CD4-positive, alpha-beta T cell treated with Interleukin-15 for 1 hour (primary cell): Measurements from ENCODE around the gene RIN1.
"Not testable (repeated sequence)": the region's sequence is repeated elsewhere in the genome, so short reads cannot be mapped to it uniquely, and the experiment has no call there.

Experiments
- DNase-seq: peaks from one replicate; pipeline ENCODE4 v3.0.0-alpha.2; 2020

Gene RIN1

DNA sequence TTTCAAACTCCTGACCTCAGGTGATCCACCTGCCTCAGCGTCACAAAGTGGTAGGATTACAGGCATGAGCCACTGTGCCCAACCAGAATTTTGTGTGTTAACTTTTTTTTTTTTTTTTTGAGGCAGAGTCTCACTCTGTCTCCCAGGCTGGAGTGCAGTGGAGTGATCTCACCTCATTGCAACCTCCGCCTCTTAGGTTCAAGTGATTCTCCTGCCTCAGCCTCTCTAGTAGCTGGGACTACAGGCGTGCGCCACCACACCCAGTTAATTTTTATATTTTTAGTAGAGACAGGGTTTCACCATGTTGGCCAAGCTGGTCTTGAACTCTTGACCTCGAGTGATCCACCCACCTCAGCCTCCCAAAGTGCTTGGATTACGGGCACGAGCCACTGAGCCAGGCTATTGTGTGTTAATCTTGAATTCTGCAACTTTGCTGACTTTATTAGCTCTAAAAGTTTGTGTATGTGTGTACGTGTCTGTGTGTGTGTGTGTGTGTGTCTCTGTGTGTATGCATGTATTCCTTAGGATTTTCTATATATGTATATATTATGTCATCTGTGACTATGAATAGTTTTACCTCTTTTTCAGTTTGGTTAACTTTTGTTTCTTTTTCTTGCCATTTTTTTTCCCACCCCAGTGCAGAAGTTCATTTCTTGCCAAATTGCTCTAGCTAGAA, 14.5 kb upstream of the RIN1 start:
- not testable (repeated sequence) for DNase-seq

GRCh38 chr11:66349084-66349386, 12.8 kb upstream of the RIN1 start:
- DNase-seq, result no peak

DNA sequence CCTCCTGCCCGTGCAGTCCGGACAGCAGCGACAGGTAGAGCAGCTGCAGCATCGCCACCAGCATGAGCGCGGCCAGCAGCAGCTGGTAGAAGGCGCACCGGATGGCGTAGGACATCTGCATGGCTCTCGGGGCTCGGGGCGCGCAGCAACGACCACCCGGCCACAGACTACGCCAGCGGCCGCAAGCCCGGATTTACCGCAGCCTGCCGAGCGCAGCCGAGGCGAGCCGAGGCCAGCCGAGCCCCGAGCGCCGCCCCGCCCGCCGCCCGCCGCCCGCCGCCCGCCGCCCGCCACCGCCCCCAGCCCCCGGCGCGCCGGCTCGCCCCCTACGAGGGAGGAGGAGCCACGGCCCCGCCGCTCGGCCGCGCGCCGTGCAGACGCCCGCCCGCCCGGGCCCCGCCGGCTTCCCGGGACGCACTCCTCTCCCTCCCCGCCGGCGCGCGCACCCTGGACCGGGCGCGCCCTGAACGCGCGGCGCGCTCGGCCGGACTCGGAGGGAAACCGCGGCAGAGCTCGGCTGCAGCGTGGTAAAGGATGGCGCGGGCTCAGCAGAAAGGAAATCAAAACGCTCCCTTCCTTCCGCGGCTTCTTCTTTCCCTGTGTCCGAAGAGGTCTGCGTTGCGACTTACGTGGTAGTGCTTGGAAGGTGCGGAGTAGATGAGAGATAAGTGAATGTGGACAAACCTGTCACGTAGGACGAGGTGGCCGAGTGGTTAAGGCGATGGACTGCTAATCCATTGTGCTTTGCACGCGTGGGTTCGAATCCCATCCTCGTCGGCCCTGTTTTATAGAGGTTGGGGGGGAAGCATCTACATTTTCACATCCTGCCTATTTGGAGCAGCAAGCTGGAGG, 11.4 kb upstream of the RIN1 start, which contains the start of gene B4GAT1:
Gene B4GAT1 (minus strand): TSS at position 205 of the 852 bp plus-strand sequence. CDS start 84 bp downstream, at position 121.
- DNase-seq, result peak; percentile 87

- no peak for DNase-seq
These were observed 10.5 kb upstream of the RIN1 start for GRCh38 chr11:66346476-66347424.

DNA sequence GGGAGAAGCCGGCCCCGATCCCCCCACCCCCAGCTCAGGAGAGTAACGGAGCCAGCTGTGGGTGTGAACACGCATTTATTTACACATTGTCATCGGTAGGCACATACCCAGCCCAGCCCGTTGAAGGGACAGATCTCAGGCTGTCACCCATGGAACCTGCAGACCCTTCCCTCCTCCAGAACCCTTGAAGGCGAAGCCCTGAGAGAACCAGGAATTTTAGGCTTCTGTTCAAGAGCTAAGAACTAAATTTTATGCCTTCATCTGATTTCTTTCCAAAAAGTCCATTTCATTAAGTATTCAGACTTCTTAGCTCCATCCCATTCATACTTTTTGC, 9.0 kb upstream of the RIN1 start:
- no peak for DNase-seq

GRCh38 chr11:66344550-66345315, 8.5 kb upstream of the RIN1 start, which contains the start of gene BRMS1:
Gene BRMS1, minus strand, starts transcription at chr11:66345104. Its CDS starts 2,870 bp downstream, at chr11:66342234.
- DNase-seq, result peak; percentile 96

GRCh38 chr11:66343176-66343575, 6.9 kb upstream of the RIN1 start:
- no peak for DNase-seq

- DNase-seq, result no peak
These were observed 5.4 kb upstream of the RIN1 start for GRCh38 chr11:66341502-66342126.

DNA sequence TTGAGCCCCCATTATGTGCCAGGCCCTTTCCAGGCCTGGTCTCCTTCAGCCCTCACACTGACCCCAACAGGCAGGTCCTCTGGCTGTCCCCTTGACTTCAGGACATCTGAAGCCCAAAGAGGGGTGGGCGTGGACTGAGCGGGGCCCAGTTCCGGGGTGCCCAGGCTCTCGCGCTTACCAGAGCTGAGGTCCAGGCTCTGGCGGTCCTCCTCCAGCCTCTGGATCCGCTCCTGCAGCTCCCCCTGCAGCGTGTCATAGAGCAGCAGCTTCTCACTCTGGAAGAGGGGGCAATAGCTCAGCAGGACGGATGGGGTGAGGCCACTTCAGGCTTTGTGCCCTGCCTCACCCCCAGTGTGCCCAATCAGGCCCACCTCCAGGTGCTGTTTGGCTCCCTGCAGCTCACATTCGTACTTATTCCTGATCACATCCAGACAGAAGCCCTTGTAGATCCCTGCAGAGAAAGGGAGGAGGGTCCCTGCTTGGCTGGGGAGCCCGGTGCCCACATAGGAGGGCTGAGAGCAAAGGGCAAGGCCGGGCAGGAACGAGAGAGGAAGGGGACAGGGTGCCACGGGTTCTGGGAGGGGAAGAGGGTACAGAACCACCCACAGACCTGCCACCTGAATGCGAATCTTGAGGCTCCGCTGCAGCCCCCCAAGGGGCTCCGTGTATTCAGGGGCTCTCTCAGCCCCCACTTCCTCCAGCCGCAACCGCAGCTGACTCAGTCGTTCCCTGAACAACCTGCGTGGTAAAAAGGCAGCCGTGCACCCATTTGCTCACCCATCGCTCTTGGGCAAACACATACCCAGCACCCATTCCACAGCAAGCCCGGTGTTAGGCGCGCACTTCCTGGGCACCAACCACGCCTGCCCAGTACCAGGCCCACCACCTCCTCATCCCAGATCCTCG, 4.6 kb upstream of the RIN1 start:
- no peak for DNase-seq

DNA sequence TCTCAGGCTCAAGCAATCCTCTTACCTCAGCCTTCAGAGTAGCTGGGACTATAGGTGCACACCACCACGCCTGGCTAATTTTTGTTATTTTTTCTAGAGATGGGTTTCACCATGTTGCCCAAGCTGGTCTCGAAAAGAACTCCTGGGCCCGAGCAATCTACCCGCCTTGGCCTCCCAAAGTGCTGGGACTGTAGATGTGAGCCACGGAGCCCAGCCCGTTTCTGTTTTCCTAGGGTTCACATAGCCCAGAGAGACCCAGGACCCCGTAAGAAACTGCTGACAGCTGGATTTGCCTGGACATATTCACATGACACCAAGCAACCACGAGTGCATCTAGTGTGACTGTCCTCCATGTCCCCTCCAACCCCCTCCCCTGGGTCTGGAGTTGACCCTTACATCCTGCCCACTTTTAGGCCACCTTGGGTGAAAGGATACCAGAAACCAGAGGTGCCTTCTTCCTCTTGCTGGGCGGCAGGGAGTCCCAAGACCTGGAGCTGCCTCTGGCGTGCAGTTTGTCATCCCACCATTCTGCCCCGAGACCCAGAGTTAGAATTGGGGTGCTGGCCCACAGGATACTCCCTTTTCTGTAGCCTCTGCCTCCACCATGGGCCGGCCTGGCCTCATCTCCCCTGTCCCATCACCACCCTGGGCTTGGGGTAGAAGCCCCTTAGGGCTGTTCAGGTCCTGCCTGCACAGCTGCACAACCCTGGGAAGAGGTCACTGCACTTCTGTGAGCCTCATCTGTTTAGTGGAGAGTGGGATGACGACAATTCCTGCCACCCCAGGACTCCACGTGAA, 3.7 kb upstream of the RIN1 start:
- no peak for DNase-seq

- no peak for DNase-seq
These were observed 3.0 kb upstream of the RIN1 start for GRCh38 chr11:66339162-66339675.

DNA sequence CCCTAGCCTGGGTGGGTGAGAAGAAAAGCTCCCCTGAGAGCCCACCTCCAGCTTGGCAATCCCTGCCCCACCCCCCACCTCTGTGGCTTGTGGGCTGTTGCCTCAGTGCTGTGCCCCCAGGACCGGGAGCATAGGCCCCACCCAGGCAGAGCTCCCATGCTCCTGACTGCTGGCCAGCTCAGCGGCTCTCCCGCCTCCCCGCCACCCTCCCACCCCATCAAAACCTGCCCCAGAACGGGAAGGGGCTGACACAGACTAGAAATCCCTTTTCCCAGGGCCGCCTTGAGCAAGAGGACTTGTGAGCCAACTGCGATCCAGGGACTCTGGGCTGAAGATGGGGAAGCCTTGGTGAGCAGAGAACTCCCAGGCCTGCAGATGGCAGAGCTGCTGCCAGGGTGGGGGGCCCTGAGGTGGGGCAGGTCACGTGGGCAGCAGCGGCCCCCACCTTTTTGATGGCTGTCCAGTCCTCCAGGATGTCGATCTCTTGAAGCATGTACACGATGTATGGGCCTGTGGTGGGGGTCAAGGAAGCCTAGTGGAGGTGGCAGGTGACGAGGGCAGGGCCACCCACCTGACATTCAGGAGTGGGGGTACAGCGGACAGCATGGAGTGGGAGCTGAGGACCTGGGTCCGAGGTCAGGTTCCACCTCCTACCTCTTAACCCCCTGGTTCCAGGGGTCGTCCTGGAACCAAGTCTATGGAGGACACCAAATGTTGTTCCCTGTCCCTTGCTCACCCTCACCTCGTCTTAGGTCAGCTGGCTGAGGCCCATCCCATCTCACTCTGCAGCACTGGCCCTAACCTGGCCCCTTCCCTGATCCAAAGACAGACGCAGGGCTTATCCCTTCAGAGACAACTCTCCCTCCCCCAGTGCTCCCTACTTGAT, 2.3 kb upstream of the RIN1 start:
- DNase-seq, result no peak

DNA sequence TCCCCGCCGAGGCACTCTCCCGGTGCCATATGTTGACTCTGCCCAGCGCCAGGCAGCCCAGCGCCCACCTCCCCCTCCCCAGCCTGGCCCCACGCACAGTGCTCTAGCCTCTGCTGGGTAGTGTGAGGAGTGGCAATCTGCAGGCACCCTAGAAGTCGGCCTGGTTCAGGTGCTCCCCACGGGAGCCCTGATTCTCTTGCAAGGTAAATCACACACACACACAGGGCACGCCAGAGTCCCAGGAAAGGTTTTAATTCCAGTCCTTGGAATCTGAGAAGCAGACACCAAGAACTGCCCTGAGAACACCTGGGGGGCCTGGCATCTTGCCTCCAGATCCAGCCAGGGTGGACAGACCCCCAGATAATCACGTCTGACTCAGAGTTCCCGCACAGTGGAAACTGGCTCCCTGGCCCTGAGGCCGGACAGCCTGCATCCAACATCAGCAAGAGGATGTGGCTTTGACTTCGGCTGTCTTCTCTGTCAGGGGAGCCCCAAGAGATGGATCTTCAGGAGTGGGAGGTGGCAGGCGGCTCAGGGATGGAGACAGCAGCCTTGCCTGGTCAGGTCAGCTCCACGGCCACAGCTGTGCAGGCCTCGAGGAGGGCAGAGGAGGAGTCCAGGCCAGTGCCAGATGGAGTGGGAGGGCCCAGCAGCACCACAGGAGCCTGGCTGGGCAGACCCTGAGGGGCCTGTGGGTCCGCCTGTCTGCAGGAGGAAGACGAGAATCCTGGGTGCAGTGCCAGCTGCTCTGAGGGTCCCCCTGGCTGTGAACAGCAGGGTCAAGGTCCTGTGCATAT, 1.1 kb upstream of the RIN1 start:
- no peak for DNase-seq

- no peak for DNase-seq
These were observed 552 bp downstream of the RIN1 start for GRCh38 chr11:66335531-66336233.

DNA sequence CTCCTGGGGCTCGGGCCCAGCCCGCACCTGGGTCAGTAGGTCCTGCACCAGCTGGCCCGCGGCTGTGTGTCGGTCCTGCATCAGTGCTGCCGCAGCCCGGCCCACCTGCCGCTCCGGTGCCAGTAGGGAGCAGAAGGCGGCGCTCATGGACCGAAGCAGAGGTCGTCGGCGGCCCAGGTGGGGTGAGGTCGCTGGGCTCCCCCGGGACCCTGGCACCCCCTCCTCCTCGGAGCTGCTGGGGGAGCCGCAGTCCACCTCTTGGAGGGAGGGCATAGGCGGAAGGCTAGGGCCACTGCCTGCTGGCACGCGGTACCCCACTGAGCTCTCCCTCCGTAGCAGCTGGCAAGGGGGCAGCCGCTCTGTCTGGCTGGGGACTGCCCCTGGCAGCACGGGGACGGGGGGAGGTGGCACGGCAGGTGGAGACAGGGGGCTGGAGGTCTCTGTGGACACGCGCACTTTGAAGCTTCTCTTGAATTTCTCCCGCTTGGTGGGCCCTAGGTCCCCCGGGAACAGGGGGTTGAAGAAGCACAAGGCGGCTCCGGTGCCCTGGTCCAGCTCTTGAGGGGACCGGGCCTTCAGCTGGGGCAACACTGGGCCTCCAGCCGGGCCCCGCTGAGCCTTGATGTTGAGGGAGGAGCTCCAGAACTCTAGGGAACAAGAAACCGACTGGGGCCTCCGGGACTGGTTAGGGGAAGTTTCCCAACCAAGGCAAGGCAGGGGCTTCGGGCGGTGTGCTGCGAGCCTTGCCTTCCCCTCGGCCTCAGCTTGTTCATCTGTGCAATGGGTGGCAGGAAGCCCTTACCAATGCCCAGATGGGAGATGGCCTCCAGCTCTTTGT, 1.4 kb downstream of the RIN1 start:
- no peak for DNase-seq

GRCh38 chr11:66333896-66334604, 2.2 kb downstream of the RIN1 start:
- DNase-seq, result no peak
